ENCODE data around the gene ALDH1L2.
"Not testable (repeated sequence)": the region's sequence is repeated elsewhere in the genome, so short reads cannot be mapped to it uniquely, and the experiment has no call there.

Gene ALDH1L2

GRCh38 chr12:105084251-105085250, at the start of gene ALDH1L2:
ALDH1L2 (minus strand) TSS chr12:105084458; CDS start chr12:105084436, 22 bp downstream.
- no peak for DNase-seq

GRCh38 chr12:105120551-105120950, 36.3 kb upstream of the ALDH1L2 start:
- no peak for DNase-seq

DNA sequence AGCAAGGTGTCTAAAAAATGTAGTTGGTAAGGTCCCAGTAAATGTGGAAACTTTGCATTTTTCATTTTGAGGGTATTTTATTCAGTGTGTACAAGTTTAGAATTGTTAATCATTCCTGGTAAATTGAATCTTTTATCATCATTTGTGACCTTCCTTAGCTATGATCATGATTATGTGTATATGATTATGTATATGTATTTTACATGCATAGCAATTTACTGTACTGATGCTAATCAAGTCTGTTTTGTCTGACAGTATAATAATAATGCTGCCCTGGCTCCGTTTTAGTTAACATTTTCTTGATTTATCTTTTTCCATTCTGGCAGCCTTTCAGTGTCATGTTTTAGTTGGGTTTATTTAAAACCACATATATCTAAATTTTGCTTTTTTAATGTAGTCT, 32.7 kb upstream of the ALDH1L2 start:
- no peak for DNase-seq

- DNase-seq = no peak
These were observed 28.8 kb upstream of the ALDH1L2 start for GRCh38 chr12:105113094-105113493.

DNA sequence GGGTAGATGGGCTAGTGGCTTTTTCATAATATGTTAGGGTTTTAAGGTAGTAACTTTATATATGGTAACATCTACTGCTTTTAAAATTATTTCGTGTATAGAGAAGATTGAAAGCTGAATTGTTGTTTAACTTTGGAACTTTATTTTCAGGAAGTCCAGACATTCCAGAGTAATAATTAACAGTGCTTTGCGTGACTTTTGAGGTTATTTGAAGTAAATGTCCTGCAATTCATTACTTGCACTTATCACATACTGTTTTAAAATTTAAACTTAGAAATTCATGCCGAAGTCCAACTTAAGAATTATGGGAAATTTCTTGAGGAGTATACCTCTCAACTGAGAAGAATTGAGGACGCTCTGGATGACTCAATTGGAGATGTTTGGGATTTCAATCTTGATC, 26.6 kb upstream of the ALDH1L2 start:
- DNase-seq = no peak

GRCh38 chr12:105109465-105110212, 25.4 kb upstream of the ALDH1L2 start:
- DNase-seq = no peak

GRCh38 chr12:105107494-105108371, 23.5 kb upstream of the ALDH1L2 start, which contains the start of gene WASHC4:
WASHC4 (plus strand) TSS chr12:105107731; CDS start chr12:105107801, 70 bp downstream.
- DNase-seq = peak; percentile 55

- DNase-seq = no peak
These were observed 22.9 kb upstream of the ALDH1L2 start for GRCh38 chr12:105107171-105107493.

- DNase-seq = no peak
These were observed 22.4 kb upstream of the ALDH1L2 start for GRCh38 chr12:105106621-105107020.

DNA sequence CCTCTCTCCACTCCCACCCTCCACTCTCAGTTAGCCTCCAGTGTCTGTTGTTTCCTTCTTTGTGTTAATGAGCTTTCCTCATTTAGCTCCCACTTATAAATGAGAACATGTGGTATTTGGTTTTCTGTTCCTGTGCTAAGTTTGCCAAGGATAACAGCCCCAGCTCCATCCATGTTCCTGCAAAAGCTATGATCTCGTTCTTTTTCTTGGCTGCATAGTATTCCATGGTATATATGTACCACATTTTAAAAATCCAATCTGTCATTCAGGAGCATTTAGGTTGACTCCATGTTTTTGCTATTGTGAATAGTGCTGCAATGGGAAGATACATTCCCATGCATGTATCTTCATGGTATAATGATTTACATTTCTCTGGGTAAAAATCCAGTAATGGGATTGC, 20.5 kb upstream of the ALDH1L2 start:
- DNase-seq = no peak

DNA sequence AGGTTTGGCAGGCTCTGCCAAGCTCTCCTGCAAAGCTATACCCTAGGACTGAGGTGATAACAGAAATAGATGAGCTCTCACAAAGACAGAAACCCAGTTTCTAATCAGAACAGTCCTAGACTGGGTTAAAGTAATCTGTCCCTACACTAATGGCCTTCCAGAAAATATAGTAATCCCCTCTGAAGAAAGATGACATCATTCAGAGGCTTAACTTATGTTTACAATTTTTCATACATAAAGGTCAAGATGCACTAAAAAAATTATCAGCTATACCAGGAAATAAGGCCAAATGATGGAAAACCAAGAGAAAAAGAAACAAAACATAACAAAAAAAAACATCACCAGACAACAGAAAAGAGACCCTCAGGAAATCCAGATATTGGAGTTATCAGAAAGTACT, 18.4 kb upstream of the ALDH1L2 start:
- DNase-seq = no peak

DNA sequence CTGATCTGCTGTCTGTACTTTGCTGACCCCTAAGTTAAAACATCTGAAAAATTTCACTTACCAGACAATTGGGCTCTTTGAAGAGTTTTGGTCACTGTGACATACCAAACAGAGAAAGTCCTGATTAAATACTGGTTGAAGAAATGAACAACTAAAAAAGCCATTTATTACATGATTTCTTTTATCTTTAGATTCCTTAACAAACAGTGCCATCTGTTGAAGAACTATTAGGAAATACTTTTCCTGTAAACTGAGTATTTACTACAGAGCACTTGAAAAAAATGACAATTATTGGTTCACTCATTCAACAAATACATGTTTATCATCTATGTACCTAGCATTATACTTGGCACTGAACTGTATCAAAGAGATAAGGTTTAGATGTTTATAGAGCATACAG, 16.7 kb upstream of the ALDH1L2 start:
- no peak for DNase-seq

- DNase-seq = no peak
These were observed 16.1 kb upstream of the ALDH1L2 start for GRCh38 chr12:105100207-105100985.

DNA sequence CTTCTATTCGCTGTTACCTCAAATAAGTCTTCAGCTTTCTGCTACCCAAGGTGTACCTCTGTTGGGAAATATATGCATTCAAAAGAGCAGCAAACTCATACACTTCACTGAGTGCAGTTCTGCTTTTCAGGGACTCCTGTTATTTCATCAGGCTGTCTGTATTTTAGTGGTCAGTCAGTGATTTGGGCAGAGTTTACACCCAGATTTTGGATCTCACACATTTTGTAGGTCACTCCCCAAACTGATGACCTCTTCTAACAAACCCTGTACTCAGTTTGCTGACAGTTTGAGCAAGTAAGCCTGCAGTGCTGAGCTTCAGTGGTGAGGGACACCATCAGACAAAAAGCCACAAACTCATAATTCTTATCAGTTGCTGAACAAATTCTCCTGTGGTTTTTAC, 15.1 kb upstream of the ALDH1L2 start:
- DNase-seq = no peak

DNA sequence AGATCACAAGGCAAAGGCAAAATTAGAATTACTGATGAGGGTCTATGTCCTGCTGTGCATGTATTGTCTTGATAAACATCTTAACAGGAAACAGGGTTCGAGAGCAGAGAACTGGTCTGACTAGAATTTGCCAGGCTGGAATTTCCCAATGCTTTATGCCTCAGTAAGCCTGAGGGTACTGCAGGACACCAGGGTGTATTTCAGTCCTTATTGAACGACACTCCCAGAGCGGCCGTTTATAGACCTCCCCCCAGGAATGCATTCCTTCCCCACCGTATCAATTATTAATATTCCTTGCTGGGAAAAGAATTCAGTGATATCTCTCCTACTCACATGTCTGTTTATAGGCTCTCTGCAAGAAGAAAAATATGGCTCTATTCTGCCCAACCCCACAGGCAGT, 11.1 kb upstream of the ALDH1L2 start:
- not testable (repeated sequence) for DNase-seq

DNA sequence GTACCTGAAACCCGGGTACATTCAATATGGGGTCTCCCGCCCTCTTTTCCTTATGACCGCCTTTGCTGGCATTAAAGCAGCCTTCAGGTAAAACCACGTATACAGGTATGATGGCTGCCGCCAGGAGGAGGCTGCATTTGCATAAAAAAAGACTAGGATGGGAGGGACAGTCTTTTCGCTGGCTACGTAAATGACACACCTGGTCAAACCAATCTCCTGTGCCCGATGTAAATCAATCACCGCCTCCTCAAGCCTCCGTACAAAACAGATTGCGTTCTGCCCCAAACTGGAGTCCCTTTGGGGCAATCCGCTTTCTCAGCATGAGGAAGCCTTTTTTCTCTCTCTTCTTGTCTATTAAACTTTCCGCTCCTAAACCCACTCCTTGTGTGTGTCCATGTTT, 8.1 kb upstream of the ALDH1L2 start:
- no peak for DNase-seq

DNA sequence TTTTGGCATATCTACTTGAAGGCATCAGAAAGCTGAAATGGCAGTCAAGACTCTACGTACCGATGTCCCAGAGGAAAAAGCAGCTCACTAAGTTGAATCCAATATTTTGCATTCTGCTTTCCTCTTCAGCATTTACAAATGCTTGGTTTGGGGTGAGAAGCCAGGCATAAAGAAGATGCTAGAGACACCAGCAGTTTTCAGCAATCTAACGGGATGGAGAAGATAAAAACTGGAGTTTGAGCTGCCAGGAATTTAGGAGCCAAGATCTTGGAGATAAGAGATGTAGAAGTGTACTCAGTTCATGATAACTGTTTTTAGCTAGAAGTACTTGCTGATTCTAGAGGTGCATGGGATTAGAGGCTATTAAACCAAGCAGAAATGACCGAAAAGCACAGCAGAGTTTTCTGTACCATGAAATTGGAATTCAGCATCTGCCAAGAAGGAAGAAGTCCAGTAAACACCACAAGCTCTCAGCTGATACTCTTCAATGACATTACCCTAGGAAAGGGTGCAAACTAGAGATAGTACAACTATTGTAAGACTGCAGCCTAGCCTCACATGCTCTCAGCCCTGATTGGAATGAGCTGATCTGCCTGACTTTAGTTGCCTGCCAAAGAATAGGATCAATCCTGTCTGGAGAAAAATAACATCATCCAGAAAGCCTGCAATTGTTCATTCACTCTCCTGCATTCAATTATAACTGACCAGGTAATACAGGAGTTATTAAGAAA, 7.4 kb upstream of the ALDH1L2 start:
- no peak for DNase-seq

GRCh38 chr12:105090361-105090760, 6.1 kb upstream of the ALDH1L2 start:
- DNase-seq = no peak

- DNase-seq = no peak
These were observed 5.6 kb upstream of the ALDH1L2 start for GRCh38 chr12:105089817-105090216.

- no peak for DNase-seq
These were observed 1.2 kb upstream of the ALDH1L2 start for GRCh38 chr12:105085501-105085900.

DNA sequence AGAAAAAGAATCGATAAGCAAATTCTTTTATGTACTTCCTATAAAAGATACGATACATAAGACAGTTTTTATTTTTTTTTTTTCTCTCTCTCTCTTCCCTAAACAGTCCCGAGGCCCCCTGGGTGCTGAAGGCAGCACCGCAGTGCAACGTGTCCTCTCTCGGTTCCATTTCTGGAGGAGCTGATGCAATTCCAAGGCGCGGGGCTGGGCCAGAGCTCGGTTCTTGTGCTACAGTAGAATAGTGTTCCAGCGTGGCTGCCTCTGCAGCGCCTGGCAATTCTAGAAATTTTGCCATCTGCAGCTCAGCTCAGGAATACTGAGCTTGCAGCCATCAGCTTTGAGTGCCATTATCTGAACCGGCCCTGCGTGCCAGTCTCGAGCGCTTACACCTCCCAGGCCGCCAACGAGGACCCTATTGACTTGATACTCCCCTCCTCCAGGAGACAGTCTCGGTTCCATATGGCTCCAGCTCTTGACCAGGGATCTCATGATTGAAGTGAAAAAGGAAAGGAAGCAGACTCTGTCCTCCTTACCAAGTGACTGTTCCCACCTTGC, 630 bp downstream of the ALDH1L2 start:
- no peak for DNase-seq

Data from NCI-H1417 treated with DMSO at 0.1 percent for 48 hours (cell line).